NCI-H524 treated with DMSO at 0.1 percent for 48 hours (cell line): Measurements from ENCODE around the gene VIPR1.
"Not testable (repeated sequence)": the region's sequence is repeated elsewhere in the genome, so short reads cannot be mapped to it uniquely, and the experiment has no call there.

Experiments
- DNase-seq: peaks from one replicate; lab custom pipeline; 2025; lab: John Stamatoyannopoulos, UW

The VIPR1 gene

GRCh38 chr3:42535981-42536784, 33.7 kb downstream of the VIPR1 start:
- no peak for DNase-seq

- no peak for DNase-seq
Observed at GRCh38 chr3:42537350-42537749, 34.9 kb downstream of the VIPR1 start.

GRCh38 chr3:42539871-42540714, 37.6 kb downstream of the VIPR1 start:
- DNase-seq: no peak

- no peak for DNase-seq
Observed at GRCh38 chr3:42541079-42541478, 38.6 kb downstream of the VIPR1 start.

- no peak for DNase-seq
Observed at GRCh38 chr3:42544492-42545283, 42.2 kb downstream of the VIPR1 start.

- no peak for DNase-seq
Observed at GRCh38 chr3:42545284-42545900, 42.9 kb downstream of the VIPR1 start.

DNA sequence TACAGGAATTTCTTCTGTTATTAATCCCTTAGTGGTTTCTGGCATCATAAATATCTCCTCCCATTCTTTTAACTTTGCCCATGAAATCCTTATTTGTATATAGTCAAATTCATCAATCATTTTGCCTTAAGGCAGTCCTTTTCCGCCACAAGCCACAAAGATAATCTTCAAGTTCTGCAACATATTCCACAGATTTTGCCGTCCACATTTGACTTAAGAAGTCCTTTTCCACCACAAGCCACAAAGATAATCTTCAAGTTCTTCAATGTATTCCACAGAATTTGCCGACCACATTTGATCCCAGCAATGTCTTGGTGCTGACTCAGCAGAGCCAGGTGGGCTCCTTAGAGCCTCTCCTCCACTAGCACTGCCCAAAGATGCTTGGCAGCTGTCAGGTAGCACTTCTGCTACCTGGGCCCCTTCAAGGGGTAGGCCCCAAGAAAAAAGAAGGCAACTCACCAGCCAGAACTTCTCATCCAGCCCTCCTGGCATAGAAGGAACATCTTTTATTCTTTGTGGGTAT, 44.3 kb downstream of the VIPR1 start:
- DNase-seq: no peak

DNA sequence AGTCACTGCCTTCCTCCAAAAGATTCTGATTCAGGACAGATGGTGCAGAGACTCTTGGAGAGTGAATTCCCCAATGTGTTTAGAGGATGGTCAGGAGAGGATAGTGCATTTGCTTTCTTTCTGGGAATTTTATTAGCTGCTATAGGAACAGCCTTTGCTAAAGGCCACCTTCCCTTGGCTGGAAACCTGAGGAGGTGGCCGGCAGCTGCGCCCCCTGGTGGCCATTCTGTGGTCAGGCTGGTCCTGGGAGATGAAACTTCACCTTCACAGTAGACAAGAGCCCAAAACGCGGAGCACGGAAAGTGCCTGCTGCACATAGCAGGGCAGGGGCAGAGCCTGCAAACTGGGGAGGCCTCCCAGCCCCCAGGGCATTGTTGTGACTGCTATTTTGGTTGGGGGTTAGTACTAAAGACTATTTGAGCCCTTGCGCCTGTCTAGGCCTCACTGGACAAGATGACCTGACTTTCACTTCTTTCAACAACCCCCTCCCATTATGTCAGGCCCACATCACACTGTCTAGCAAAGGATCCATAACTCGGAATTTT, 45.0 kb downstream of the VIPR1 start:
- DNase-seq: no peak

- no peak for DNase-seq
Observed at GRCh38 chr3:42549131-42549530, 46.7 kb downstream of the VIPR1 start.

DNA sequence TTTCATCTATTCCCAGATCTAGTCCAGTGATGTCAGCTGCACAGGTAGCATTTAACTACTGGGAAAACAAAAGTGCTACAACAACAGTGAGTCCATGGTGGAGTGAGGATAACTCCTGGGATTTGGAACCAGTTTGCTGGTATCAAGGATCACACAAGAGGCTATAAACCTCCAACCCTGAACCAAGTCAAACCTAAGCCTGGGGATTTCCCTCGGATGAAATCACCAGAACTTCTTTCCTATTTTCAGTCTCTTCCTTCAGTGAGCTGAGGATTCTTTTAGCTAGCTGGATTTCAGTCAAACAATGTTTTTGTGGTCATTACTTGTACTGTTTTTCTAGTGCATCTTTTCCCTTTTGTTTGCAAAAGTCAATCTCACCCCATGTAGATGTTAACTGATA, 47.8 kb downstream of the VIPR1 start:
- no peak for DNase-seq

GRCh38 chr3:42552830-42553229, 50.4 kb downstream of the VIPR1 start:
- no peak for DNase-seq

- no peak for DNase-seq
Observed at GRCh38 chr3:42556089-42556632, 53.7 kb downstream of the VIPR1 start.

GRCh38 chr3:42556817-42557216, 54.4 kb downstream of the VIPR1 start:
- DNase-seq: not testable (repeated sequence)

GRCh38 chr3:42557854-42558253, 55.4 kb downstream of the VIPR1 start:
- DNase-seq: no peak

- no peak for DNase-seq
Observed at GRCh38 chr3:42562047-42562907, 59.8 kb downstream of the VIPR1 start.

GRCh38 chr3:42569593-42570142, 67.2 kb downstream of the VIPR1 start:
- DNase-seq: no peak

DNA sequence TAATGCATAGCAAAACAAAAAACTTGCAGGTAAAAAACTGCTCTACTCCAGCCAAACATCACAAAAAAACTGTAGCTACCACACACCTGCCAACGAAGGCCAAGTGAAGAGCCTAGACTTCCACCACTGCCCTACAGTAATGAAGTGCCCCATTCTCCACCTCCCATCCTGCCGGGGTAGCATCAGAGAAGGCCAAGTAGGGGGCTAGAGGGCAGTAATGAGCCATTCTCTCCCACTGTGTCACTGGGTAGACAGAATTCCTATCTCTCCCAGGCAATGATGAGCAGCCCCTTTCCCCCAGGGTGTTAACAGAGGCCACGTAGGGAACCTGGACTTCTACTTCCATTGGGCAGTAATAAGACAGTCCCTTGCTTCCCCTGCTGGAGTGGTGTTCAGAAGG, 69.8 kb downstream of the VIPR1 start:
- DNase-seq: peak; percentile 11

DNA sequence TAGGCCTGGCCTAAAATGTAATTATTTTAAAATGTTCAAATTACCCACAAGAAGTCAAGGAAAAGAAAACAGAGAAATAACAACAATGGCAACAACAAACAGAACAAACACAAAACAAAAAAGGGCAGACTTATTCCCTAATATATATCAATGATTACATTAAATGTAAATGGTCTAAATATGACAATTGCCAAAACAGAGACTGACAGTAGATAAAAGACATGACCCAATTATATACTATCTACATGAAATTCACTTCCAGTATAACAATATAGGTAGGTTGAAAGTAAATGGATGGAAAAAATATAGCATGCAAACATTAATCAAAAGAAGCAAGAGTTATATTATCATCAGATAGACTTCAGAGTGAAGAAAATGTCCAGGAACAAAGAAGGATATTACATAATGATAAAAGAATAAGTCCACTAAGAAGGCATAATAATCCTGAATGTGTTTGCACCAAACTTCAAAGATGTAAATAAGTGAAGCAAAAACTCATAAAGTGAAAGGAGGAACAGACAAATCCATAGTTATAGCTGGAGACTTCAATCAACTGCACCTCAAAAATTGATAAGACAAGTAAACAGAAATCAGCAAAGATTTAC, 72.8 kb downstream of the VIPR1 start:
- no peak for DNase-seq

- no peak for DNase-seq
Observed at GRCh38 chr3:42578054-42578453, 75.6 kb downstream of the VIPR1 start.
